ENCODE data around the gene CHAT. TPM values are rescaled to one million over a fixed set of nuclear protein-coding genes. Genes with fewer than 3 reads are reported as not detected.

Gene CHAT
- total RNA-seq, 1 experiment from 2014 or later, result not detected

DNA sequence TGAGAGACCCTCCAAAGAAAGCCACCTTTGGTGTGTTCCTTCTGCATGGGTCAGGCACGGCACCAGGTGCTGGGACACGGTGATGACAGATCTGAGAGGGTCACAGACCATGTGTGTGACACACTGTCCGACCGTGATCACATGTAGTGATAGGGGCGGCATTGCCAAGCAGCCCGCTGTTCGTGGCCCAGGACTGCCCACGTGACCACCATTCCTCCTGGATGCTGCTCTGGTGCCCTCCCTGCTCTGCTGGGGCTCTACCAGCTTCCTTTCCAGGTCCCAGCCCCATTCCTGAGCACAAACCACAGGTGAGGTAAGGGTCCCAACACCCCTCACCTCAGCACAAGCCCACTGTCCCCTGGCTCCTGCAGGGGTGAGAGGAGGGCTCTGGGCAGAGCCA, 13.8 kb upstream of the CHAT start:
- no TSS peak for BruUV-seq (replicated peaks)
- POLR2A ChIA-PET, result no interaction called here
- intact Hi-C loops (cut with micrococcal nuclease; ENCODE audit: unreplicated experiment), result no loop called here

DNA sequence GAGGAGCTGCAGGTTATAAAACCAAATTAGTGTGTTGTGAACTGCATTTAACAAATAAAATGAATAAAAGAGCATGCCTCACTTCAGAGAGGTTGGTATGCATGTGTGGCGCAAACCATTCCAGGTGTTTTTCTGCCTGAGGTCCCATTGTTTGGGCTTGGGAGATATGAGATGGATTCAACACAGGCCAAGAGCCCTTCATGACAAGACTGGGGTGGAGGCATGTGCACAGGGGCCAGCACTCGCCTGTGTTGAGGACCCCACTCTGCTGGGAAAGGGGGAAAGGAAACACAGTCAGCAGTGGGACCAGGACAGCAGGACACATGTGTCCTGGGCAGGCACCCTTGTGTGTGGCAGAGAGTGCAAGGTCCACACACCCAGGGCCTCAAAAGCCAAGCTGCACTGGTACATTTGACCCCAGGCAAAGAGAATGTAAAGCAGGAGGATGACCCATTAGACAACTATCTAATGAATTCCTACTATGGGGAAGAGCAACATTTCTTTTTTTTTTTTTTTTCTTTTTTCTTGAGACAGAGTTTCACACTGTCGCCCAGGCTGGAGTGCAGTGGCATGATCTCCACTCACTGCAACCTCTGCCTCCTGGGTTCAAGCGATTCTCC, 12.9 kb upstream of the CHAT start:
- in situ Hi-C loops (cut with HindIII; ENCODE audit: low pct_unique_long_range_greater_than_20kb, low sequenced_read_pairs) (no loop called here), intact Hi-C loops (cut with micrococcal nuclease; ENCODE audit: unreplicated experiment) (no loop called here)
- Histone ChIP-seq H3K4me3 (ENCODE audit: low read depth in 2 of 2, low read length in 2 of 2) (no peak overlapping the region), H3K27me3 (ENCODE audit: control insufficient read depth, insufficient read depth, low read length) (peaks cover 10% of the 10 kb centered on the region), H3K36me3 (ENCODE audit: control insufficient read depth, insufficient read depth, low read length) (no peaks in the 10 kb centered on the region), H3K4me1 (ENCODE audit: control insufficient read depth, insufficient read depth, low read length) (no peaks in the 10 kb centered on the region), H3K9me3 (ENCODE audit: control insufficient read depth, insufficient read depth, low read depth, low read length) (no peaks in the 10 kb centered on the region), H3K27ac (ENCODE audit: low read length) (no peak overlapping the region)
- ATAC-seq (no peak), DNase-seq (ENCODE audit: low read depth, low spot score) (no peak)
- BruUV-seq (replicated peaks), result no TSS peak
- CTCF ChIA-PET, result no interaction called here
- TF ChIP-seq TCF7L2 (IDR thresholded peaks at IDR 0.05; ENCODE audit: low read depth, low read length) (no peak), SIN3A (IDR thresholded peaks at IDR 0.05; ENCODE audit: borderline replicate concordance, insufficient read depth, low read depth, low read length) (no peak), POLR2AphosphoS5 (IDR thresholded peaks at IDR 0.05; ENCODE audit: low read depth, low read length) (no peak)
- TF ChIP-seq, protein P1, sequence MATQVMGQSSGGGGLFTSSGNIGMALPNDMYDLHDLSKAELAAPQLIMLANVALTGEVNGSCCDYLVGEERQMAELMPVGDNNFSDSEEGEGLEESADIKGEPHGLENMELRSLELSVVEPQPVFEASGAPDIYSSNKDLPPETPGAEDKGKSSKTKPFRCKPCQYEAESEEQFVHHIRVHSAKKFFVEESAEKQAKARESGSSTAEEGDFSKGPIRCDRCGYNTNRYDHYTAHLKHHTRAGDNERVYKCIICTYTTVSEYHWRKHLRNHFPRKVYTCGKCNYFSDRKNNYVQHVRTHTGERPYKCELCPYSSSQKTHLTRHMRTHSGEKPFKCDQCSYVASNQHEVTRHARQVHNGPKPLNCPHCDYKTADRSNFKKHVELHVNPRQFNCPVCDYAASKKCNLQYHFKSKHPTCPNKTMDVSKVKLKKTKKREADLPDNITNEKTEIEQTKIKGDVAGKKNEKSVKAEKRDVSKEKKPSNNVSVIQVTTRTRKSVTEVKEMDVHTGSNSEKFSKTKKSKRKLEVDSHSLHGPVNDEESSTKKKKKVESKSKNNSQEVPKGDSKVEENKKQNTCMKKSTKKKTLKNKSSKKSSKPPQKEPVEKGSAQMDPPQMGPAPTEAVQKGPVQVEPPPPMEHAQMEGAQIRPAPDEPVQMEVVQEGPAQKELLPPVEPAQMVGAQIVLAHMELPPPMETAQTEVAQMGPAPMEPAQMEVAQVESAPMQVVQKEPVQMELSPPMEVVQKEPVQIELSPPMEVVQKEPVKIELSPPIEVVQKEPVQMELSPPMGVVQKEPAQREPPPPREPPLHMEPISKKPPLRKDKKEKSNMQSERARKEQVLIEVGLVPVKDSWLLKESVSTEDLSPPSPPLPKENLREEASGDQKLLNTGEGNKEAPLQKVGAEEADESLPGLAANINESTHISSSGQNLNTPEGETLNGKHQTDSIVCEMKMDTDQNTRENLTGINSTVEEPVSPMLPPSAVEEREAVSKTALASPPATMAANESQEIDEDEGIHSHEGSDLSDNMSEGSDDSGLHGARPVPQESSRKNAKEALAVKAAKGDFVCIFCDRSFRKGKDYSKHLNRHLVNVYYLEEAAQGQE (IDR thresholded peaks at IDR 0.05; ENCODE audit: insufficient read depth in 1 of 2, low read depth in 2 of 2, low read length in 1 of 2), result no peak
- TF ChIP-seq, protein P2, sequence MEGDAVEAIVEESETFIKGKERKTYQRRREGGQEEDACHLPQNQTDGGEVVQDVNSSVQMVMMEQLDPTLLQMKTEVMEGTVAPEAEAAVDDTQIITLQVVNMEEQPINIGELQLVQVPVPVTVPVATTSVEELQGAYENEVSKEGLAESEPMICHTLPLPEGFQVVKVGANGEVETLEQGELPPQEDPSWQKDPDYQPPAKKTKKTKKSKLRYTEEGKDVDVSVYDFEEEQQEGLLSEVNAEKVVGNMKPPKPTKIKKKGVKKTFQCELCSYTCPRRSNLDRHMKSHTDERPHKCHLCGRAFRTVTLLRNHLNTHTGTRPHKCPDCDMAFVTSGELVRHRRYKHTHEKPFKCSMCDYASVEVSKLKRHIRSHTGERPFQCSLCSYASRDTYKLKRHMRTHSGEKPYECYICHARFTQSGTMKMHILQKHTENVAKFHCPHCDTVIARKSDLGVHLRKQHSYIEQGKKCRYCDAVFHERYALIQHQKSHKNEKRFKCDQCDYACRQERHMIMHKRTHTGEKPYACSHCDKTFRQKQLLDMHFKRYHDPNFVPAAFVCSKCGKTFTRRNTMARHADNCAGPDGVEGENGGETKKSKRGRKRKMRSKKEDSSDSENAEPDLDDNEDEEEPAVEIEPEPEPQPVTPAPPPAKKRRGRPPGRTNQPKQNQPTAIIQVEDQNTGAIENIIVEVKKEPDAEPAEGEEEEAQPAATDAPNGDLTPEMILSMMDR (IDR thresholded peaks at IDR 0.05), result no peak
- POLR2A ChIA-PET, result no interaction called here

More for the DNA sequence above, 13.8 kb upstream of the CHAT start:
- Histone ChIP-seq H3K27me3 (ENCODE audit: control insufficient read depth, insufficient read depth, low read length) (peaks cover 10% of the 10 kb centered on the region), H3K9me3 (ENCODE audit: control insufficient read depth, insufficient read depth, low read depth, low read length) (no peaks in the 10 kb centered on the region), H3K4me1 (ENCODE audit: control insufficient read depth, insufficient read depth, low read length) (no peaks in the 10 kb centered on the region), H3K36me3 (ENCODE audit: control insufficient read depth, insufficient read depth, low read length) (no peaks in the 10 kb centered on the region), H3K27ac (ENCODE audit: low read length) (no peak overlapping the region), H3K4me3 (ENCODE audit: low read depth in 2 of 2, low read length in 2 of 2) (no peak overlapping the region)
- CTCF ChIA-PET, result no interaction called here
- ATAC-seq (no peak), DNase-seq (ENCODE audit: low read depth, low spot score) (no peak)
- in situ Hi-C loops (cut with HindIII; ENCODE audit: low pct_unique_long_range_greater_than_20kb, low sequenced_read_pairs), result no loop called here
- TF ChIP-seq, protein P1 (IDR thresholded peaks at IDR 0.05; ENCODE audit: insufficient read depth in 1 of 2, low read depth in 2 of 2, low read length in 1 of 2), result no peak
- TF ChIP-seq SIN3A (IDR thresholded peaks at IDR 0.05; ENCODE audit: borderline replicate concordance, insufficient read depth, low read depth, low read length) (no peak), POLR2AphosphoS5 (IDR thresholded peaks at IDR 0.05; ENCODE audit: low read depth, low read length) (no peak), TCF7L2 (IDR thresholded peaks at IDR 0.05; ENCODE audit: low read depth, low read length) (no peak)
- TF ChIP-seq, protein P2 (IDR thresholded peaks at IDR 0.05), result no peak

Measured in Panc1 (cell line).